GM12878 (cell line): ENCODE measurements around the gene OCA2. TPM values are rescaled to one million over a fixed set of nuclear protein-coding genes. Genes with fewer than 3 reads are reported as not detected.

Experiments used
- ATAC-seq: fragments of 200-7000 bp; cut with Tn5 transposase; 3 replicates; pipeline ENCODE4 v1.9.1; 2020; ENCODE audit warnings: mild to moderate bottlenecking, moderate library complexity
- BruUV-seq: library from RNA; stranded (reverse); fragments of 400-500 nt; replicated peaks from 2 replicates; lab custom pipeline; 2021; lab: Mats Ljungman, UMichigan
- CTCF ChIA-PET: fragments of 300-600 bp; sonication (Branson Sonifier 250); formaldehyde crosslinking; extraction: SDS; loops from one replicate; lab custom pipeline; 2021; ENCODE audit warnings: inconsistent platforms; lab: Yijun Ruan, JAX
- POLR2A ChIA-PET: fragments of 350-600 bp; formaldehyde crosslinking; extraction: SDS; loops from one replicate; lab custom pipeline; 2021; ENCODE audit warnings: inconsistent platforms; lab: Charles Lee
- RAD21 ChIA-PET: fragments of 300-600 bp; sonication (Branson Sonifier 250); formaldehyde crosslinking; loops from one replicate; lab custom pipeline; 2023; ENCODE audit warnings: antibody characterized with exemption; ENCODE audit not compliant: unreplicated experiment; lab: Charles Lee
- SMC1A ChIA-PET: fragments of 300-600 bp; sonication (Branson Sonifier 250); formaldehyde crosslinking; loops from one replicate; lab custom pipeline; 2023; ENCODE audit not compliant: unreplicated experiment, uncharacterized antibody; lab: Charles Lee
- DNase-seq: peaks from one replicate; pipeline ENCODE4 v3.0.0-alpha.2; 2011; ENCODE audit warnings: low read depth, low spot score
- FAIRE-seq: peaks from 3 replicates; lab custom pipeline; 2011; peaks lifted over from hg19 to GRCh38; lab: Jason Lieb, UNC
- H2AFZ ChIP-seq: 2 replicates; pipeline ENCODE4 v1.6.0; 2011; ENCODE audit warnings: low read depth, low read length, control low read depth; ENCODE audit not compliant: control insufficient read depth
- H3K27ac ChIP-seq: 2 replicates; pipeline ENCODE4 v1.5.1; 2011; ENCODE audit warnings: control low read depth; ENCODE audit not compliant: control insufficient read depth, insufficient read depth
- H3K27me3 ChIP-seq, 2 experiments: replicated peaks in 1 of 2; 2 replicates each; pipeline versions ENCODE4 v1.6.0 to v1.6.1; 2011; ENCODE audit warnings: low read length in 1 of 2; ENCODE audit not compliant: control insufficient read depth in 2 of 2, insufficient read depth in 2 of 2
- H3K36me3 ChIP-seq, 2 experiments: 2 replicates each; pipeline ENCODE4 v1.5.1; 2011; ENCODE audit warnings: low read length in 1 of 2; ENCODE audit not compliant: control insufficient read depth in 2 of 2, insufficient read depth in 2 of 2
- H3K4me1 ChIP-seq: 2 replicates; pipeline ENCODE4 v1.6.1; 2011; ENCODE audit warnings: mild to moderate bottlenecking, low read length, moderate library complexity, mixed read lengths; ENCODE audit not compliant: control insufficient read depth, insufficient read depth
- H3K4me2 ChIP-seq: 2 replicates; pipeline ENCODE4 v1.6.0; 2011; ENCODE audit warnings: control low read depth; ENCODE audit not compliant: control insufficient read depth, insufficient read depth
- H3K4me3 ChIP-seq: fragments of 200-600 bp; sonication (generic); 2 replicates; pipeline ENCODE4 v1.5.1; 2016
- H3K79me2 ChIP-seq: 2 replicates; pipeline ENCODE4 v1.6.0; 2011; ENCODE audit warnings: low read length; ENCODE audit not compliant: control insufficient read depth, insufficient read depth
- H3K9ac ChIP-seq: 2 replicates; pipeline ENCODE4 v1.8.0; 2011; ENCODE audit warnings: low read length, control low read depth, mixed read lengths; ENCODE audit not compliant: control insufficient read depth, insufficient read depth
- H3K9me3 ChIP-seq: replicated peaks from 3 replicates; pipeline ENCODE4 v1.5.1; 2011; ENCODE audit warnings: mild to moderate bottlenecking, low read length; ENCODE audit not compliant: control insufficient read depth, insufficient read depth
- H4K20me1 ChIP-seq: 2 replicates; pipeline ENCODE4 v1.6.0; 2011; ENCODE audit not compliant: control insufficient read depth, insufficient read depth
- ATF7 ChIP-seq: fragments of 450-650 bp; IDR thresholded peaks from 2 replicates; pipeline ENCODE4 v1.6.1; 2016; ENCODE audit warnings: low read depth, mild to moderate bottlenecking
- BCL11A ChIP-seq: IDR thresholded peaks from 2 replicates; pipeline ENCODE4 v1.6.1; 2011; ENCODE audit warnings: low read depth, low read length
- BHLHE40 ChIP-seq, 2 experiments: fragments of 450-650 bp in 1 of 2; IDR thresholded peaks; 2 replicates each; pipeline ENCODE4 v1.6.1; 2011 to 2017; ENCODE audit warnings: low read depth in 2 of 2, borderline replicate concordance in 1 of 2, improper control_type of control experiment in 1 of 2, low read length in 1 of 2, mild to moderate bottlenecking in 1 of 2
- CREB1 ChIP-seq: IDR thresholded peaks from 2 replicates; pipeline ENCODE4 v1.6.1; 2012; ENCODE audit warnings: low read depth, mild to moderate bottlenecking, inconsistent platforms
- EP300 ChIP-seq, 2 experiments: fragments of 150-350 bp in 1 of 2; IDR thresholded peaks; 2 replicates each; pipeline ENCODE4 v1.6.1; 2011 to 2012; ENCODE audit warnings: low read depth in 2 of 2, low read length in 2 of 2, borderline replicate concordance in 1 of 2, improper control_type of control experiment in 1 of 2, inconsistent platforms in 1 of 2; ENCODE audit not compliant: control insufficient read depth in 1 of 2
- FOXK2 ChIP-seq: fragments of 450-650 bp; IDR thresholded peaks from 2 replicates; pipeline ENCODE4 v1.6.1; 2017; ENCODE audit warnings: mild to moderate bottlenecking, moderate library complexity
- GATAD2B ChIP-seq: fragments of 450-650 bp; conservative IDR thresholded peaks from 2 replicates; pipeline ENCODE4 v1.6.1; 2017; ENCODE audit warnings: low read depth, mild to moderate bottlenecking, moderate library complexity
- IRF5 ChIP-seq: fragments of 450-650 bp; IDR thresholded peaks from 2 replicates; pipeline ENCODE4 v1.6.1; 2017; ENCODE audit warnings: borderline replicate concordance
- KAT2A ChIP-seq: conservative IDR thresholded peaks from 2 replicates; pipeline ENCODE4 v1.6.1; 2011; ENCODE audit warnings: low read depth, low read length; ENCODE audit not compliant: control insufficient read depth
- MTA2 ChIP-seq: fragments of 450-650 bp; IDR thresholded peaks from 2 replicates; pipeline ENCODE4 v1.6.1; 2016; ENCODE audit warnings: low read depth, mild to moderate bottlenecking, moderate library complexity
- NR2F1 ChIP-seq: fragments of 450-650 bp; conservative IDR thresholded peaks from 2 replicates; pipeline ENCODE4 v1.6.1; 2017; ENCODE audit warnings: mild to moderate bottlenecking
- RB1 ChIP-seq: fragments of 450-650 bp; formaldehyde crosslinking; IDR thresholded peaks from 2 replicates; pipeline ENCODE4 v1.6.1; 2017; ENCODE audit warnings: mild to moderate bottlenecking, borderline replicate concordance
- STAT1 ChIP-seq: fragments of 450-650 bp; conservative IDR thresholded peaks from 2 replicates; pipeline ENCODE4 v1.6.1; 2014; ENCODE audit warnings: antibody characterized with exemption, mild to moderate bottlenecking
- TCF7 ChIP-seq: IDR thresholded peaks from 2 replicates; pipeline ENCODE4 v1.6.1; 2014; ENCODE audit warnings: antibody characterized with exemption, borderline replicate concordance
- USF1 ChIP-seq: IDR thresholded peaks from 2 replicates; pipeline ENCODE4 v1.6.1; 2011; ENCODE audit warnings: borderline replicate concordance, low read depth, mild to moderate bottlenecking, moderate library complexity, mixed read lengths, low read length; ENCODE audit not compliant: insufficient read depth; ENCODE audit errors: extremely low read length
- WGBS: methylation state at CpG from one replicate; pipeline ENCODE4 v1.1.6; 2016; ENCODE audit warnings: low lambda C conversion rate; ENCODE audit not compliant: insufficient replicate concordance, insufficient coverage; ENCODE audit errors: missing lambda C conversion rate; 5-methylcytosine and 5-hydroxymethylcytosine counted together
- in situ Hi-C: fragments of 300-500 bp; cut with MboI; formaldehyde crosslinking; loops from 9 replicates; pipeline ENCODE4 v1.14.3; 2018; ENCODE audit warnings: mixed read lengths
- intact Hi-C: fragments of 100-400 bp; cut with micrococcal nuclease; formaldehyde crosslinking; loops from one replicate; pipeline ENCODE4 v1.14.2; 2022; ENCODE audit not compliant: unreplicated experiment
- polyA plus RNA-seq, 11 experiments: library from polyadenylated mRNA; depleted of rRNA in 4 of 11; unstranded in 6 of 11; stranded (reverse) in 5 of 11; fragments of >200 nt; fragmentation: Nextera tagmentation in 4 of 11; fragmentation: Illumina TruSeq in 1 of 11; extraction: Ambion mirVana in 4 of 11; extraction: Trizol in 1 of 11; gene quantifications; 1 replicate in 1 of 11; 2 replicates in 10 of 11; pipeline versions ENCODE4 v1.2.1 to v1.2.3, GENCODE V29; 2011 to 2016; ENCODE audit warnings: inconsistent platforms in 2 of 11, missing spikeins in 2 of 11, low read depth in 1 of 11
- total RNA-seq, 4 experiments: library from RNA; depleted of rRNA in 3 of 4; stranded (reverse); fragments of >200 nt in 3 of 4; fragmentation: Illumina TruSeq in 1 of 4; extraction: Trizol in 1 of 4; gene quantifications; 2 replicates each; pipeline versions ENCODE4 v1.2.1 to v1.2.3, GENCODE V29; 2013 to 2021

The OCA2 gene
- total and polyA plus RNA-seq, 10 of the 15 experiments (the other 5 are each of a cell fraction or from before 2014, with no cell fraction given) = 0.04 to 1.8 TPM; not detected in 8

- TF ChIP-seq STAT1 = no peak
- peak; percentile 25; the same call in 1 of the 2 replicates for TF ChIP-seq NR2F1
- TF ChIP-seq BCL11A = no peak
Measured at GRCh38 chr15:27902680-27903385, 196.3 kb downstream of the OCA2 start (continued).

- intact Hi-C loops = no loop called here
- H4K20me1 ChIP-seq = no peaks in the 10 kb centered on the region; the same call in 1 of the 2 replicates
- in situ Hi-C loops = no loop called here
- H3K4me1 ChIP-seq = no peaks in the 10 kb centered on the region
- SMC1A ChIA-PET = no interaction called here
- RAD21 ChIA-PET = interaction anchor here (0.8 kb wide), 1 partner anchor 123 kb away, joined by 3 read pairs; no protein-coding TSS in a partner anchor
- ATAC-seq = no peak
- no peaks in the 10 kb centered on the region for H3K27me3 ChIP-seq
- no peaks in the 10 kb centered on the region; the same call in 2 of the 3 replicates for H3K9me3 ChIP-seq
- 10% methylated on average over 5 of the region's 5 CpGs for WGBS
- H3K27ac ChIP-seq = no peak overlapping the region
- no peaks in the 10 kb centered on the region for H3K36me3 ChIP-seq
- POLR2A ChIA-PET = no interaction called here
- FAIRE-seq = no peak
- H2AFZ ChIP-seq = no peak overlapping the region
- no peak overlapping the region for H3K9ac ChIP-seq
- no peaks in the 10 kb centered on the region for H3K79me2 ChIP-seq
- no peak for TF ChIP-seq FOXK2
- no peak for TF ChIP-seq ATF7
- TF ChIP-seq KAT2A = no peak
- TF ChIP-seq IRF5 = no peak
- no peak for TF ChIP-seq TCF7
- no peak for TF ChIP-seq EP300 (IDR thresholded peaks at IDR 0.05; ENCODE audit: borderline replicate concordance in 1 of 2, control insufficient read depth in 1 of 2, low read depth in 2 of 2, low read length in 2 of 2)
- no peak for TF ChIP-seq CREB1
- no peak for TF ChIP-seq RB1
- TF ChIP-seq MTA2 = no peak
- TF ChIP-seq BHLHE40 (IDR thresholded peaks at IDR 0.05; ENCODE audit: borderline replicate concordance in 1 of 2, low read depth in 2 of 2, low read length in 1 of 2) = no peak
- TF ChIP-seq GATAD2B = no peak
- no peak for TF ChIP-seq USF1
- BruUV-seq = no TSS peak
- H3K4me2 ChIP-seq = no peak overlapping the region
- no peak overlapping the region for H3K4me3 ChIP-seq
- no peak for DNase-seq
- CTCF ChIA-PET = no interaction called here
Measured at GRCh38 chr15:27899583-27900285, 199.4 kb downstream of the OCA2 start.
